Stomach (tissue), 4 donors: Measurements from ENCODE around the gene KCNG2.

ENCODE experiments used
- POLR2A ChIP-seq, 4 donors: fragments of 450-650 bp; IDR thresholded peaks; one replicate each; pipeline ENCODE4 v1.6.1; 2016; ENCODE audit warnings: antibody characterized with exemption in 4 of 4, control low read depth in 2 of 4, mild to moderate bottlenecking in 1 of 4, moderate library complexity in 1 of 4
- TF ChIP-seq, protein P1 (sequence below), 7 experiments: fragments of 450-650 bp in 4 of 7; fragments of 200-600 bp in 3 of 7; sonication (generic) in 3 of 7; IDR thresholded peaks; one replicate each; pipeline ENCODE4 v1.5.1; 2016 to 2019; ENCODE audit warnings: antibody characterized with exemption in 7 of 7, control low read depth in 2 of 7, mild to moderate bottlenecking in 1 of 7

DNA sequence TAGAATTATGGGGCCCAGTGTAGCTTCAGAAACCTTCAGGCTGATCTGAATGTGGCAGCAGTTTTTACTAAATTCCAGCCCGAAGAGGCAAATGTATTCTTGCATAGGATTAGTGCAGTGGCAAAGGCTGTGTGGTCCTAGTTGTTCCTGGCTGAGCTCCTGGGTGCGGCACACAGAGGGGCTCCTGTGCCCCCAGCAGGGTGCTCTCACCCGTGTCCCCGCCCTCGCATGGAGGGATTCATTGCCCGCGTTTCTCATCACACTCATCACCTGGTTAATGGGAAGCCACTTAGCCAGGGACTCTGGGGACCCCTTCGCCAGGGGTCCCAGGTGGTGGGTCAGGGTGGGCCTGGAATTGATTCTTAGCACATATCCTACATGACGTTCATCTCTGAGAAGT, 3.9 kb downstream of the KCNG2 start:
- TF ChIP-seq, protein P1, sequence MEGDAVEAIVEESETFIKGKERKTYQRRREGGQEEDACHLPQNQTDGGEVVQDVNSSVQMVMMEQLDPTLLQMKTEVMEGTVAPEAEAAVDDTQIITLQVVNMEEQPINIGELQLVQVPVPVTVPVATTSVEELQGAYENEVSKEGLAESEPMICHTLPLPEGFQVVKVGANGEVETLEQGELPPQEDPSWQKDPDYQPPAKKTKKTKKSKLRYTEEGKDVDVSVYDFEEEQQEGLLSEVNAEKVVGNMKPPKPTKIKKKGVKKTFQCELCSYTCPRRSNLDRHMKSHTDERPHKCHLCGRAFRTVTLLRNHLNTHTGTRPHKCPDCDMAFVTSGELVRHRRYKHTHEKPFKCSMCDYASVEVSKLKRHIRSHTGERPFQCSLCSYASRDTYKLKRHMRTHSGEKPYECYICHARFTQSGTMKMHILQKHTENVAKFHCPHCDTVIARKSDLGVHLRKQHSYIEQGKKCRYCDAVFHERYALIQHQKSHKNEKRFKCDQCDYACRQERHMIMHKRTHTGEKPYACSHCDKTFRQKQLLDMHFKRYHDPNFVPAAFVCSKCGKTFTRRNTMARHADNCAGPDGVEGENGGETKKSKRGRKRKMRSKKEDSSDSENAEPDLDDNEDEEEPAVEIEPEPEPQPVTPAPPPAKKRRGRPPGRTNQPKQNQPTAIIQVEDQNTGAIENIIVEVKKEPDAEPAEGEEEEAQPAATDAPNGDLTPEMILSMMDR (IDR thresholded peaks at IDR 0.05), result no peak
- TF ChIP-seq POLR2A (IDR thresholded peaks at IDR 0.05), result no peak
